HepG2 (cell line): ENCODE results near the gene CYSRT1. TPM values are rescaled to one million over a fixed set of nuclear protein-coding genes. Genes with fewer than 3 reads are reported as not detected.
A peak's percentile ranks its signal among the peaks of the same experiment; 100 is the strongest.

Experiments
- AGO2 ChIP-seq: fragments of 200-400 bp; formaldehyde crosslinking; optimal IDR thresholded peaks from 2 replicates; pipeline ENCODE3; 2017; ENCODE audit warnings: mild to moderate bottlenecking, low read depth, low read length, moderate library complexity
- ARNT ChIP-seq: fragments of 450-650 bp; IDR thresholded peaks from 2 replicates; pipeline ENCODE4 v1.6.1; 2017
- ATF7 ChIP-seq, 2 experiments: fragments of 450-650 bp in 1 of 2; sonication (generic) in 1 of 2; formaldehyde crosslinking in 1 of 2; IDR thresholded peaks; 2 replicates each; pipeline versions ENCODE4 v1.4.0 to v1.6.1; 2016 to 2020; ENCODE audit warnings: antibody characterized with exemption in 1 of 2, mild to moderate bottlenecking in 1 of 2, missing genetic modification reagents in 1 of 2
- CCDC6 ChIP-seq: sonication (generic); formaldehyde crosslinking; IDR thresholded peaks from 2 replicates; pipeline ENCODE4 v1.8.1; 2022; ENCODE audit warnings: mild to moderate bottlenecking, missing genetic modification reagents, moderate library complexity
- CHCHD3 ChIP-seq: sonication (generic); formaldehyde crosslinking; IDR thresholded peaks from 2 replicates; pipeline ENCODE4 v1.8.0; 2022; ENCODE audit warnings: mild to moderate bottlenecking, missing genetic modification reagents, moderate library complexity
- FOXA3 ChIP-seq: IDR thresholded peaks from 2 replicates; pipeline ENCODE4 v1.6.1; 2016; ENCODE audit warnings: missing genetic modification reagents, missing compliant biosample characterization
- HDAC2 ChIP-seq: sonication (generic); formaldehyde crosslinking; IDR thresholded peaks from 2 replicates; pipeline ENCODE4 v1.4.0; 2020; ENCODE audit warnings: missing genetic modification reagents
- HMG20A ChIP-seq: IDR thresholded peaks from 2 replicates; pipeline ENCODE4 v1.6.1; 2016; ENCODE audit warnings: borderline replicate concordance
- HNRNPH1 ChIP-seq: fragments of 200-400 bp; formaldehyde crosslinking; optimal IDR thresholded peaks from 2 replicates; pipeline ENCODE3; 2017; ENCODE audit warnings: mild to moderate bottlenecking, low read depth, low read length
- MXI1 ChIP-seq: IDR thresholded peaks from 3 replicates; pipeline ENCODE4 v1.6.1; 2012; ENCODE audit warnings: low read depth, low read length, inconsistent platforms, borderline replicate concordance
- RXRA ChIP-seq: sonication (generic); formaldehyde crosslinking; IDR thresholded peaks from 2 replicates; pipeline ENCODE4 v1.5.1; 2020; ENCODE audit warnings: missing genetic modification reagents
- ZEB1 ChIP-seq: IDR thresholded peaks from 2 replicates; pipeline ENCODE4 v1.6.1; 2012; ENCODE audit warnings: mild to moderate bottlenecking, low read depth, inconsistent platforms; ENCODE audit not compliant: insufficient replicate concordance
- ZIK1 ChIP-seq: sonication (generic); formaldehyde crosslinking; IDR thresholded peaks from 2 replicates; pipeline ENCODE4 v1.5.0; 2020; ENCODE audit warnings: mild to moderate bottlenecking, low read depth, missing genetic modification reagents, borderline replicate concordance
- ZNF224 ChIP-seq: sonication (generic); formaldehyde crosslinking; IDR thresholded peaks from 2 replicates; pipeline ENCODE4 v1.5.0; 2020; ENCODE audit warnings: mild to moderate bottlenecking, missing genetic modification reagents
- ZNF230 ChIP-seq: sonication (generic); formaldehyde crosslinking; IDR thresholded peaks from 2 replicates; pipeline ENCODE4 v1.4.0; 2020; ENCODE audit warnings: mild to moderate bottlenecking, missing genetic modification reagents
- ZNF329 ChIP-seq: sonication (generic); formaldehyde crosslinking; IDR thresholded peaks from 2 replicates; pipeline ENCODE4 v1.9.0; 2021; ENCODE audit warnings: low read depth, mild to moderate bottlenecking, missing genetic modification reagents
- ZNF331 ChIP-seq: sonication (generic); formaldehyde crosslinking; IDR thresholded peaks from 2 replicates; pipeline ENCODE4 v1.4.0; 2020; ENCODE audit warnings: missing genetic modification reagents
- ZNF546 ChIP-seq: sonication (generic); formaldehyde crosslinking; conservative IDR thresholded peaks from 2 replicates; pipeline ENCODE4 v1.8.1; 2023; ENCODE audit warnings: mild to moderate bottlenecking, missing genetic modification reagents
- ZNF564 ChIP-seq: sonication (generic); formaldehyde crosslinking; IDR thresholded peaks from 2 replicates; pipeline ENCODE4 v1.8.1; 2023; ENCODE audit warnings: mild to moderate bottlenecking, missing genetic modification reagents
- ZNF792 ChIP-seq: IDR thresholded peaks from 2 replicates; pipeline ENCODE4 v1.6.1; 2016
- polyA plus RNA-seq, 8 experiments: library from polyadenylated mRNA; depleted of rRNA in 3 of 8; stranded (reverse) in 7 of 8; unstranded in 1 of 8; fragments of >200 nt; fragmentation: Illumina TruSeq in 4 of 8; extraction: Trizol in 4 of 8; gene quantifications; 2 replicates each; pipeline versions ENCODE4 v1.2.1 to v1.2.3, GENCODE V29; 2011 to 2016; ENCODE audit warnings: low read depth in 4 of 8, missing spikeins in 1 of 8, mixed read lengths in 1 of 8; ENCODE audit not compliant: insufficient read depth in 1 of 8
- total RNA-seq, 5 experiments: library from RNA; depleted of rRNA; stranded (reverse); fragments of >200 nt; fragmentation: Illumina TruSeq; extraction: Trizol; gene quantifications; 2 replicates each; pipeline ENCODE4 v1.2.3, GENCODE V29; 2016; ENCODE audit warnings: low read depth in 1 of 5
- TF ChIP-seq, protein P1 (sequence below): sonication (generic); formaldehyde crosslinking; IDR thresholded peaks from 2 replicates; pipeline ENCODE4 v1.4.0; 2020; ENCODE audit warnings: missing genetic modification reagents
- TF ChIP-seq, protein P2 (sequence below): IDR thresholded peaks from 2 replicates; pipeline ENCODE4 v1.6.1; 2018; ENCODE audit warnings: missing genetic modification reagents
- TF ChIP-seq, protein P3 (sequence below): sonication (generic); formaldehyde crosslinking; IDR thresholded peaks from 2 replicates; pipeline ENCODE4 v1.5.0; 2020; ENCODE audit warnings: missing genetic modification reagents
- TF ChIP-seq, protein P4 (sequence below): sonication (generic); formaldehyde crosslinking; IDR thresholded peaks from 2 replicates; pipeline ENCODE4 v1.4.0; 2020; ENCODE audit warnings: missing genetic modification reagents, borderline replicate concordance

Gene CYSRT1
- total and polyA plus RNA-seq, 2 of the 13 experiments (the other 11 are each of a cell fraction or from before 2014, with no cell fraction given): 1.5 to 2.1 TPM

DNA sequence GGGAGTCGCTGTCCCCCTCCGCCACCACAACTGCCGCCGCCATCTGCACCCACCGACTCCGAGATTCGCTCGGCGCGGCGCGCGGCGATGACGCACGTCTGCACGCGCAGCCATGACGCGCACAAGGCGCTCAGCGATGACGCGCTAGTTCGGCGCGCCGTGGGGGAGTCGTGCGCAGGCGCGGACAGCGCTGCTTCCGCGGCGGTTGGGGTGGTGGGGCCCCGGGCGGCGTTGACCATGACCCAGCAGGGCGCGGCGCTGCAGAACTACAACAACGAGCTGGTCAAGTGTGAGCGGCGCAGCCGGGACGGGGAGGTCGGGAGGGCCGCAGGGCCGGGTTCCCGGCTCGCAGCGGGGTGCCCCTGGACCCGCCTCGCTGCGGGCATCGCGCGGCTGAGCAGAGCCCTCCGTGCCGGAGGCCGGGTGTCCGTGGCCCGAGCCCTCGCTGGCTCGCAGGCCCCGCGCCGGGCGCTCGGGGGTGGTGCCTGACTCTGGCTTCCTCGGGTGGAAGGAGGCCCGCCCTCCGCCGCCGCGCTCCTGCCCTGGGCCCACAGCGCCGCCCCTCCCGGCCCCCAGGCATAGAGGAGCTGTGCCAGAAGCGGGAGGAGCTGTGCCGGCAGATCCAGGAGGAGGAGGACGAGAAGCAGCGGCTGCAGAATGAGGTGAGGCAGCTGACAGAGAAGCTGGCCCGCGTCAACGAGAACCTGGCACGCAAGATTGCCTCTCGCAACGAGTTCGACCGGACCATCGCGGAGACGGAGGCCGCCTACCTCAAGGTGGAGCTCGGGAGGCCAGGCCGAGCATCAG lies 36.3 kb upstream of the CYSRT1 start, which contains the start of the genes ANAPC2 and SSNA1 (continued):
- TF ChIP-seq ATF7 (IDR thresholded peaks at IDR 0.05) (peak; percentile 41; the same call in 1 of the 2 replicates), ATF7 (CRISPR knock-in tag; IDR thresholded peaks at IDR 0.05) (no peak; the same call in 1 of the 2 replicates), CCDC6 (CRISPR knock-in tag) (peak; percentile 89; the same call in 1 of the 2 replicates), HDAC2 (CRISPR knock-in tag) (peak; percentile 98), ZEB1 (no peak), HNRNPH1 (no peak), ZIK1 (no peak; the same call in 1 of the 2 replicates), ZNF224 (CRISPR knock-in tag) (peak; percentile 68; the same call in 1 of the 2 replicates), ZNF230 (no peak), RXRA (CRISPR knock-in tag) (peak; percentile 77), ZNF546 (CRISPR knock-in tag) (no peak; the same call in 1 of the 2 replicates), HMG20A (no peak; the same call in 1 of the 2 replicates), AGO2 (peak; percentile 74), ZNF331 (CRISPR knock-in tag) (peak; percentile 91), ZNF329 (CRISPR knock-in tag) (peak; percentile 86), CHCHD3 (CRISPR knock-in tag) (no peak), ARNT (no peak), FOXA3 (CRISPR knock-in tag) (peak; percentile 85), ZNF792 (CRISPR knock-in tag) (peak; percentile 48; the same call in 1 of the 2 replicates), ZNF564 (no peak), MXI1 (peak; percentile 97)
- TF ChIP-seq, protein P1, sequence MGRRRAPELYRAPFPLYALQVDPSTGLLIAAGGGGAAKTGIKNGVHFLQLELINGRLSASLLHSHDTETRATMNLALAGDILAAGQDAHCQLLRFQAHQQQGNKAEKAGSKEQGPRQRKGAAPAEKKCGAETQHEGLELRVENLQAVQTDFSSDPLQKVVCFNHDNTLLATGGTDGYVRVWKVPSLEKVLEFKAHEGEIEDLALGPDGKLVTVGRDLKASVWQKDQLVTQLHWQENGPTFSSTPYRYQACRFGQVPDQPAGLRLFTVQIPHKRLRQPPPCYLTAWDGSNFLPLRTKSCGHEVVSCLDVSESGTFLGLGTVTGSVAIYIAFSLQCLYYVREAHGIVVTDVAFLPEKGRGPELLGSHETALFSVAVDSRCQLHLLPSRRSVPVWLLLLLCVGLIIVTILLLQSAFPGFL: no peak
- TF ChIP-seq, protein P2, sequence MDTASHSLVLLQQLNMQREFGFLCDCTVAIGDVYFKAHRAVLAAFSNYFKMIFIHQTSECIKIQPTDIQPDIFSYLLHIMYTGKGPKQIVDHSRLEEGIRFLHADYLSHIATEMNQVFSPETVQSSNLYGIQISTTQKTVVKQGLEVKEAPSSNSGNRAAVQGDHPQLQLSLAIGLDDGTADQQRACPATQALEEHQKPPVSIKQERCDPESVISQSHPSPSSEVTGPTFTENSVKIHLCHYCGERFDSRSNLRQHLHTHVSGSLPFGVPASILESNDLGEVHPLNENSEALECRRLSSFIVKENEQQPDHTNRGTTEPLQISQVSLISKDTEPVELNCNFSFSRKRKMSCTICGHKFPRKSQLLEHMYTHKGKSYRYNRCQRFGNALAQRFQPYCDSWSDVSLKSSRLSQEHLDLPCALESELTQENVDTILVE (CRISPR knock-in tag): peak; percentile 68; the same call in 1 of the 2 replicates
- TF ChIP-seq, protein P3, sequence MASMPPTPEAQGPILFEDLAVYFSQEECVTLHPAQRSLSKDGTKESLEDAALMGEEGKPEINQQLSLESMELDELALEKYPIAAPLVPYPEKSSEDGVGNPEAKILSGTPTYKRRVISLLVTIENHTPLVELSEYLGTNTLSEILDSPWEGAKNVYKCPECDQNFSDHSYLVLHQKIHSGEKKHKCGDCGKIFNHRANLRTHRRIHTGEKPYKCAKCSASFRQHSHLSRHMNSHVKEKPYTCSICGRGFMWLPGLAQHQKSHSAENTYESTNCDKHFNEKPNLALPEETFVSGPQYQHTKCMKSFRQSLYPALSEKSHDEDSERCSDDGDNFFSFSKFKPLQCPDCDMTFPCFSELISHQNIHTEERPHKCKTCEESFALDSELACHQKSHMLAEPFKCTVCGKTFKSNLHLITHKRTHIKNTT (CRISPR knock-in tag): peak; percentile 84; the same call in 1 of the 2 replicates
- TF ChIP-seq, protein P4, sequence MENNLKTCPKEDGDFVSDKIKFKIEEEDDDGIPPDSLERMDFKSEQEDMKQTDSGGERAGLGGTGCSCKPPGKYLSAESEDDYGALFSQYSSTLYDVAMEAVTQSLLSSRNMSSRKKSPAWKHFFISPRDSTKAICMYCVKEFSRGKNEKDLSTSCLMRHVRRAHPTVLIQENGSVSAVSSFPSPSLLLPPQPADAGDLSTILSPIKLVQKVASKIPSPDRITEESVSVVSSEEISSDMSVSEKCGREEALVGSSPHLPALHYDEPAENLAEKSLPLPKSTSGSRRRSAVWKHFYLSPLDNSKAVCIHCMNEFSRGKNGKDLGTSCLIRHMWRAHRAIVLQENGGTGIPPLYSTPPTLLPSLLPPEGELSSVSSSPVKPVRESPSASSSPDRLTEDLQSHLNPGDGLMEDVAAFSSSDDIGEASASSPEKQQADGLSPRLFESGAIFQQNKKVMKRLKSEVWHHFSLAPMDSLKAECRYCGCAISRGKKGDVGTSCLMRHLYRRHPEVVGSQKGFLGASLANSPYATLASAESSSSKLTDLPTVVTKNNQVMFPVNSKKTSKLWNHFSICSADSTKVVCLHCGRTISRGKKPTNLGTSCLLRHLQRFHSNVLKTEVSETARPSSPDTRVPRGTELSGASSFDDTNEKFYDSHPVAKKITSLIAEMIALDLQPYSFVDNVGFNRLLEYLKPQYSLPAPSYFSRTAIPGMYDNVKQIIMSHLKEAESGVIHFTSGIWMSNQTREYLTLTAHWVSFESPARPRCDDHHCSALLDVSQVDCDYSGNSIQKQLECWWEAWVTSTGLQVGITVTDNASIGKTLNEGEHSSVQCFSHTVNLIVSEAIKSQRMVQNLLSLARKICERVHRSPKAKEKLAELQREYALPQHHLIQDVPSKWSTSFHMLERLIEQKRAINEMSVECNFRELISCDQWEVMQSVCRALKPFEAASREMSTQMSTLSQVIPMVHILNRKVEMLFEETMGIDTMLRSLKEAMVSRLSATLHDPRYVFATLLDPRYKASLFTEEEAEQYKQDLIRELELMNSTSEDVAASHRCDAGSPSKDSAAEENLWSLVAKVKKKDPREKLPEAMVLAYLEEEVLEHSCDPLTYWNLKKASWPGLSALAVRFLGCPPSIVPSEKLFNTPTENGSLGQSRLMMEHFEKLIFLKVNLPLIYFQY (CRISPR knock-in tag): peak; percentile 49; the same call in 1 of the 2 replicates
